ENCODE measurements around the gene TCEA2.

GRCh38 chr20:64083804-64084684, 21.0 kb downstream of the TCEA2 start, which contains the start of gene LKAAEAR1:
- no peak for TF ChIP-seq GATA2 (IDR thresholded peaks at IDR 0.05; ENCODE audit: low read depth, low read length)
- TF ChIP-seq GATA3 (IDR thresholded peaks at IDR 0.05; ENCODE audit: low read depth, low read length) = no peak
